ENCODE data around the gene TTC1. TPM values are rescaled to one million over a fixed set of nuclear protein-coding genes. Genes with fewer than 3 reads are reported as not detected.
A peak's percentile ranks its signal among the peaks of the same experiment; 100 is the strongest.

TTC1 gene
- total RNA-seq, 1 donor, result 51.0 TPM

DNA sequence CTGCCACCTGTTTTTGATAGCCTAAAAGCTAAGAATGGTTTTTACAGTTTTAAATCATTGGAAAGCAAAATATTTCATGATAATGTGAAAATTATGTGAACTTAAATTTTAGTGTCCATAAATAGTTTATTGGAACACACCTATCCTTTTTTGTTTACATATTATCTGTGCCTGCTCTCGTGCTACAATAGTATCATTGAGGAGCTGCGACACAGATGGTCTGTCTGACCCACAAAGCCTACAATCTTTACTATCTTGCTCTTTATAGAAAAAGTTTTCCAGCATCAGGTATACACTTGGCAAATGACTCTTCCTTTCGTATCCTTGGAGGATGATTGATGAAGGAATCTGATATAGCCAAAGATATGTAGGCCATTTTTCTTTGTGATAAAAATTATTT, 40.2 kb downstream of the TTC1 start:
- TF ChIP-seq, protein P1, sequence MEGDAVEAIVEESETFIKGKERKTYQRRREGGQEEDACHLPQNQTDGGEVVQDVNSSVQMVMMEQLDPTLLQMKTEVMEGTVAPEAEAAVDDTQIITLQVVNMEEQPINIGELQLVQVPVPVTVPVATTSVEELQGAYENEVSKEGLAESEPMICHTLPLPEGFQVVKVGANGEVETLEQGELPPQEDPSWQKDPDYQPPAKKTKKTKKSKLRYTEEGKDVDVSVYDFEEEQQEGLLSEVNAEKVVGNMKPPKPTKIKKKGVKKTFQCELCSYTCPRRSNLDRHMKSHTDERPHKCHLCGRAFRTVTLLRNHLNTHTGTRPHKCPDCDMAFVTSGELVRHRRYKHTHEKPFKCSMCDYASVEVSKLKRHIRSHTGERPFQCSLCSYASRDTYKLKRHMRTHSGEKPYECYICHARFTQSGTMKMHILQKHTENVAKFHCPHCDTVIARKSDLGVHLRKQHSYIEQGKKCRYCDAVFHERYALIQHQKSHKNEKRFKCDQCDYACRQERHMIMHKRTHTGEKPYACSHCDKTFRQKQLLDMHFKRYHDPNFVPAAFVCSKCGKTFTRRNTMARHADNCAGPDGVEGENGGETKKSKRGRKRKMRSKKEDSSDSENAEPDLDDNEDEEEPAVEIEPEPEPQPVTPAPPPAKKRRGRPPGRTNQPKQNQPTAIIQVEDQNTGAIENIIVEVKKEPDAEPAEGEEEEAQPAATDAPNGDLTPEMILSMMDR (IDR thresholded peaks at IDR 0.05; ENCODE audit: insufficient read depth, low read depth, low read length), result no peak
- no peak for DNase-seq (ENCODE audit: low read depth)
- H3K4me3 ChIP-seq (ENCODE audit: low read depth, low read length), result no peak overlapping the region

DNA sequence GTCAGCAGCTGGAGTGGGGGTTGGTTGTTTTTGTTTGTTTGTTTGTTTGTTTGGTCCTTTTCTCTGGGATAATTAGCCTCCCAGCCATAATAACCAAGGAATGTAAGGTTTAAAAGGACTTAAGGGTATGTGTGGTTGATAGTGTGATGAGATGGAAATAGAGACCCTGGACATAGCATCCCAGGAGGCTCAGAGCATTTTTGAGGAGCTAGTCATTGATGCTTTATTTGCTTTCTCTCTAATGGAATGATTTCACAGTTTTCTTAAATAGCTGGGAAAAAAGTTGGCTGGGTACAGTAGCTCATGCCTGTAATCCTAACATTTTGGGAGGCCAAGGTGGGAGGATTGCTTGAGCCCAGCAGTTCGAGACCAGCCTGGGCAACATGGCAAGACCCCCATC, 45.1 kb downstream of the TTC1 start:
- H3K4me3 ChIP-seq (ENCODE audit: low read depth, low read length), result no peak overlapping the region
- DNase-seq (ENCODE audit: low read depth), result no peak
- TF ChIP-seq, protein P1 (IDR thresholded peaks at IDR 0.05; ENCODE audit: insufficient read depth, low read depth, low read length), result no peak

DNA sequence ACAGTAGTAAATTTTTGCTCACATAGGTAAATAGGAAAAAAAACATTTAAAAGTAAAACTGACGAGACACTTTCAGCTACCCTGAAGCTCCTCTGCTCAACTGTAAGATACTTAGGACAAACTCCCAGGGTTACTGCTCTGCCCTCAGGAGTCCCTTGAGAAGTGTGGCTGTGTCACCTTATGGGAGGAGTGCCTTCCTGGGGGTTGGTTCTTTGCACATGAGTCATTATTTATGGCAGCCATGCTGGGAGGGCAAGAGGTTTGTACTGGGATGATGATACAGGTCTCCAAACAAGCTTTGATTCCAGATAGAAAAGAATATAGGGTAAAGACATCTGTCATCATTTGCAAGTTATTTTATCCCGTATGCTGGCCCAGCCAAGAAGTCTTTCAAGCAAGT, 45.9 kb downstream of the TTC1 start:
- peak; percentile 17 for DNase-seq (ENCODE audit: low read depth)
- H3K4me3 ChIP-seq (ENCODE audit: low read depth, low read length), result no peak overlapping the region
- TF ChIP-seq, protein P1 (IDR thresholded peaks at IDR 0.05; ENCODE audit: insufficient read depth, low read depth, low read length), result no peak

DNA sequence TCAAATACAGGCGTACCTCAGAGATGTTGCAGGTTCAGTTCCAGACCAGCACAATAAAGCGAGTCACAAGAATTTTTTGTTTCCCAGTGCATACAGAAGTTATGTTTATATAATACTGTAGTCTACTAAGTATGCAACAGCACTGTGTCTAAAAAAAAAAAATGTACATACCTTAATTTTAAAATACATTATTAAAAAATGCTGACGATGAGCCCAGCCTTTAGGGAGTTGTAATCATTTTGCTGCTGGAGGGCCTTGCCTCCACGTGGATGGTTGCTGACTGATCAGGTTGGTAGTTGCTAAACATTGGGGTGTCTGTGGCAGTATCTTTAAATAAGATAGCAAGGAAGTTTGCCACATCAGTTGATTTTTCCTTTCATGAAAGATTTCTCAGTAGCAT, 48.3 kb downstream of the TTC1 start:
- TF ChIP-seq, protein P1 (IDR thresholded peaks at IDR 0.05; ENCODE audit: insufficient read depth, low read depth, low read length), result no peak
- H3K4me3 ChIP-seq (ENCODE audit: low read depth, low read length), result no peak overlapping the region
- DNase-seq (ENCODE audit: low read depth), result no peak

DNA sequence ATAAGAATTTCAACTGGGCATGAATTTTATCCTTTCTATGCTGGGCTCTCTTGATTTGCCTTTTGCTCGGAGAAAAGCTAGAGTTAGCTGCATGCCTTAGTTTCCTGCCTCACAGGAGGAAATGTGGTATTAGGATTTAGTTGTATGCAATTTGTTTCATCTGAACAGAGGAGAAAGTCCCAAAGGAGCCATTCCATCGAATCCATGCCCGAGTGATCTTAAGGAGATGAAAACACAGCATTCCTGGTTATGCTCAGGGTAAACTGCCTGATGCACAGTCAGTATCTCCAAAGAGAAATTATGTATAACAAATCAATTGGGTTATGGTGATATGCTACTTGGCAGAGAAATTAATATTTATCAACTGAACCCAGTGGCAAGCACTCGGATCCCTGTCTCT, 51.1 kb downstream of the TTC1 start:
- no peak for DNase-seq (ENCODE audit: low read depth)
- TF ChIP-seq, protein P1 (IDR thresholded peaks at IDR 0.05; ENCODE audit: insufficient read depth, low read depth, low read length), result no peak
- no peak overlapping the region for H3K4me3 ChIP-seq (ENCODE audit: low read depth, low read length)

DNA sequence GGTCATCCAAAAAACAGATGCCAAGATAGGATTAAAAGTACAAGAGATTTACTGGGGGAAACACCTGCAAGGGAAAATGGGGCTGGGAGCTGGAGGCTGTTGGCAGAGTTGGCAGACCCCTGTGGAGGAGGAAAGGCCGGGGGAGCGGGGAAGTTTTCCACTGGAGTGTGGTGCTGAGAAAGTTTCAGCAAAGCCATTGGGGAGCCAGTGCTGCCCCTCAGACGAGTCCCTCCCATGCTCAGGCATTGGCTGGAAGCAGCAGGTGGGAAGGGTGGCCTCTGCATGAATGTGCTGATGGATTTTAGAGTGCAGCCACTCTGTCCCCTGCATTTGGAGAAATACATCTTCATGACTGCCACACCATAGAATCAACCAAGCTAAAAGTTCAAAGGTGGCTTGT, 52.8 kb downstream of the TTC1 start:
- no peak for DNase-seq (ENCODE audit: low read depth)
- TF ChIP-seq, protein P1 (IDR thresholded peaks at IDR 0.05; ENCODE audit: insufficient read depth, low read depth, low read length), result no peak

DNA sequence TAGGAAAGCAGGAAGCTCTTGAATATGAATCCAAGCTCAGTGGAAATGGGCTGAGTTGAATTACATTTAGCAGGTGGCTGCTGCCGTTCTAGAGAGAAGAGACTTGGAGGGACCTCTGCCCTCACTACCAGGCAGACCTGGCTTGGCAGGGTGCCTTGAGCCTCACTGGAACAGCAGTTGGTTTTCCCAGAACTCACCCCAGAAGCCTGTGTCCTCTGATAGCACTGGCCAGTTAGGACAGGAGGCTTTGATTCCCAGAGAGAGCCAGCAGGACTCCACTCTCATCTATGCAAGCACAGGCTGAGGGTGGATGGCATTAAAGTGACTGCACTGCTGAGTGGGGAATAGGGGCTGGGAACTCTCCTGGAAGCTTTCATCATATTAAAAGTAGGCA, 55.5 kb downstream of the TTC1 start:
- DNase-seq (ENCODE audit: low read depth), result peak; percentile 39
- TF ChIP-seq, protein P1 (IDR thresholded peaks at IDR 0.05; ENCODE audit: insufficient read depth, low read depth, low read length), result no peak
- no peak overlapping the region for H3K4me3 ChIP-seq (ENCODE audit: low read depth, low read length)

More for the DNA sequence above, 52.8 kb downstream of the TTC1 start:
- H3K4me3 ChIP-seq (ENCODE audit: low read depth, low read length), result no peak overlapping the region
